Measurements from ENCODE around the gene CPT1C. TPM values are rescaled to one million over a fixed set of nuclear protein-coding genes. Genes with fewer than 3 reads are reported as not detected.

Gene CPT1C
- total and polyA plus RNA-seq, 2 donors, result 0.61 to 3.5 TPM

GRCh38 chr19:49758292-49758691 lies 67.4 kb downstream of the CPT1C start:
- DNase-seq (ENCODE audit: low read depth in 6 of 9, low spot score in 9 of 9), result no peak
- Histone ChIP-seq H3K4me1 (ENCODE audit: control insufficient read depth in 2 of 2, insufficient read depth in 2 of 2, low read length in 2 of 2) (peaks cover 0 to 15% of the 10 kb centered on the region in 2 donors), H3K4me3 (ENCODE audit: low read length in 2 of 2) (no peak overlapping the region), H3K36me3 (ENCODE audit: control insufficient read depth in 2 of 2, insufficient read depth in 2 of 2, low read length in 1 of 2) (no peaks in the 10 kb centered on the region), H3K27me3 (ENCODE audit: control insufficient read depth in 2 of 2, insufficient read depth in 1 of 2, low read length in 1 of 2) (no peaks in the 10 kb centered on the region), H3K27ac (ENCODE audit: low read depth in 1 of 2, low read length in 1 of 2) (no peak overlapping the region), H3K9me3 (ENCODE audit: control insufficient read depth in 2 of 2, insufficient read depth in 1 of 2, low read length in 1 of 2) (peaks cover 0 to 8% of the 10 kb centered on the region in 2 donors)
- 65% methylated on average over 7 of the region's 7 CpGs for WGBS

GRCh38 chr19:49761249-49761624 lies 70.3 kb downstream of the CPT1C start:
- H3K27ac ChIP-seq (ENCODE audit: low read depth in 1 of 2, low read length in 1 of 2), result peak overlapping the region in 1 of 2 donors; percentile 88

GRCh38 chr19:49761625-49762311 lies 70.9 kb downstream of the CPT1C start:
- no peaks in the 10 kb centered on the region for H3K36me3 ChIP-seq (ENCODE audit: control insufficient read depth in 2 of 2, insufficient read depth in 2 of 2, low read length in 1 of 2)
- peak overlapping the region; percentile 70 to 88 for H3K27ac ChIP-seq (ENCODE audit: low read depth in 1 of 2, low read length in 1 of 2)
- peak in 4 of 9 donors; percentile 17 to 53 (median 32) for DNase-seq (ENCODE audit: low read depth in 6 of 9, low spot score in 9 of 9)
- 75% methylated on average over 16 of the region's 16 CpGs for WGBS
- no peaks in the 10 kb centered on the region for H3K27me3 ChIP-seq (ENCODE audit: control insufficient read depth in 2 of 2, insufficient read depth in 1 of 2, low read length in 1 of 2)
- H3K4me3 ChIP-seq (ENCODE audit: low read length in 2 of 2), result peak overlapping the region; percentile 15 to 29
- H3K9me3 ChIP-seq (ENCODE audit: control insufficient read depth in 2 of 2, insufficient read depth in 1 of 2, low read length in 1 of 2), result no peaks in the 10 kb centered on the region
- H3K4me1 ChIP-seq (ENCODE audit: control insufficient read depth in 2 of 2, insufficient read depth in 2 of 2, low read length in 2 of 2), result peaks cover 6 to 25% of the 10 kb centered on the region in 2 donors

More at GRCh38 chr19:49761249-49761624, 70.3 kb downstream of the CPT1C start:
- Histone ChIP-seq H3K36me3 (ENCODE audit: control insufficient read depth in 2 of 2, insufficient read depth in 2 of 2, low read length in 1 of 2) (no peaks in the 10 kb centered on the region), H3K9me3 (ENCODE audit: control insufficient read depth in 2 of 2, insufficient read depth in 1 of 2, low read length in 1 of 2) (peaks cover 0 to under 1% of the 10 kb centered on the region in 2 donors), H3K4me1 (ENCODE audit: control insufficient read depth in 2 of 2, insufficient read depth in 2 of 2, low read length in 2 of 2) (peaks cover 6 to 25% of the 10 kb centered on the region in 2 donors), H3K4me3 (ENCODE audit: low read length in 2 of 2) (no peak overlapping the region), H3K27me3 (ENCODE audit: control insufficient read depth in 2 of 2, insufficient read depth in 1 of 2, low read length in 1 of 2) (no peaks in the 10 kb centered on the region)
- no peak for DNase-seq (ENCODE audit: low read depth in 6 of 9, low spot score in 9 of 9)
- 95% methylated on average over 1 of the region's 1 CpG for WGBS

- H3K4me3 ChIP-seq (ENCODE audit: low read length in 2 of 2), result no peak within 1 kb of the TSS
- H3K9me3 ChIP-seq (ENCODE audit: control insufficient read depth in 2 of 2, insufficient read depth in 1 of 2, low read length in 1 of 2), result no peaks in the 10 kb centered on the region
- peak within 1 kb of the TSS; percentile 70 to 88 for H3K27ac ChIP-seq (ENCODE audit: low read depth in 1 of 2, low read length in 1 of 2)
- DNase-seq (ENCODE audit: low read depth in 6 of 9, low spot score in 9 of 9), result no peak
- no peaks in the 10 kb centered on the region for H3K27me3 ChIP-seq (ENCODE audit: control insufficient read depth in 2 of 2, insufficient read depth in 1 of 2, low read length in 1 of 2)
- peaks cover 15 to 35% of the 10 kb centered on the region in 2 donors for H3K4me1 ChIP-seq (ENCODE audit: control insufficient read depth in 2 of 2, insufficient read depth in 2 of 2, low read length in 2 of 2)
- no peaks in the 10 kb centered on the region for H3K36me3 ChIP-seq (ENCODE audit: control insufficient read depth in 2 of 2, insufficient read depth in 2 of 2, low read length in 1 of 2)
- whole genome bisulfite sequencing, result 98% methylated on average over 6 of the region's 6 CpGs
Observed at GRCh38 chr19:49763230-49763629, 72.3 kb downstream of the CPT1C start, which contains the start of gene TSKS. TSKS (minus strand) TSS chr19:49763306; CDS start chr19:49763247, 59 bp downstream.

Other genes with a start within 250 kb of the CPT1C start
- under 0.01 TPM for gene SLC17A7, start 249.6 kb upstream of the CPT1C start, total RNA-seq
- gene SLC17A7, start 249.6 kb upstream of the CPT1C start, polyA plus RNA-seq, result 0.57 TPM
- gene PIH1D1, start 239.3 kb upstream of the CPT1C start, total RNA-seq, result 99.1 TPM
- gene PIH1D1, start 239.3 kb upstream of the CPT1C start, polyA plus RNA-seq, result 130 TPM
- gene ALDH16A1, start 237.9 kb upstream of the CPT1C start, total RNA-seq, result 28.5 TPM
- 51.6 TPM for gene ALDH16A1, start 237.9 kb upstream of the CPT1C start, polyA plus RNA-seq
- gene FLT3LG, start 216.9 kb upstream of the CPT1C start, total RNA-seq, result 22.3 TPM
- 32.1 TPM for gene FLT3LG, start 216.9 kb upstream of the CPT1C start, polyA plus RNA-seq
- 3,666 TPM for gene RPL13A, start 203.5 kb upstream of the CPT1C start, total RNA-seq
- gene RPL13A, start 203.5 kb upstream of the CPT1C start, polyA plus RNA-seq, result 4,231 TPM
- 3,463 TPM for gene RPS11, start 194.7 kb upstream of the CPT1C start, total RNA-seq
- 4,965 TPM for gene RPS11, start 194.7 kb upstream of the CPT1C start, polyA plus RNA-seq
- gene FCGRT, start 178.5 kb upstream of the CPT1C start, total RNA-seq, result 120 TPM
- 166 TPM for gene FCGRT, start 178.5 kb upstream of the CPT1C start, polyA plus RNA-seq
- gene RCN3, start 163.1 kb upstream of the CPT1C start, total RNA-seq, result 8.8 TPM
- gene RCN3, start 163.1 kb upstream of the CPT1C start, polyA plus RNA-seq, result 32.7 TPM
- gene NOSIP, start 110.6 kb upstream of the CPT1C start, total RNA-seq, result 137 TPM
- gene NOSIP, start 110.6 kb upstream of the CPT1C start, polyA plus RNA-seq, result 156 TPM
- 2.2 TPM for gene PRRG2, start 109.8 kb upstream of the CPT1C start, total RNA-seq
- 5.5 TPM for gene PRRG2, start 109.8 kb upstream of the CPT1C start, polyA plus RNA-seq
- 2.3 TPM for gene PRR12, start 99.9 kb upstream of the CPT1C start, total RNA-seq
- gene PRR12, start 99.9 kb upstream of the CPT1C start, polyA plus RNA-seq, result 10.2 TPM
- gene RRAS, start 51.0 kb upstream of the CPT1C start, total RNA-seq, result 12.7 TPM
- 60.9 TPM for gene RRAS, start 51.0 kb upstream of the CPT1C start, polyA plus RNA-seq
- gene SCAF1, start 48.9 kb upstream of the CPT1C start, total RNA-seq, result 3.2 TPM
- gene SCAF1, start 48.9 kb upstream of the CPT1C start, polyA plus RNA-seq, result 17.2 TPM
- 83.6 TPM for gene IRF3, start 25.3 kb upstream of the CPT1C start, total RNA-seq
- 259 TPM for gene IRF3, start 25.3 kb upstream of the CPT1C start, polyA plus RNA-seq
- 18.7 TPM for gene BCL2L12, start 25.2 kb upstream of the CPT1C start, total RNA-seq
- gene BCL2L12, start 25.2 kb upstream of the CPT1C start, polyA plus RNA-seq, result 27.1 TPM
- 173 TPM for gene PRMT1, start 13.8 kb upstream of the CPT1C start, total RNA-seq
- 101 TPM for gene PRMT1, start 13.8 kb upstream of the CPT1C start, polyA plus RNA-seq
- gene ADM5, start 1.5 kb upstream of the CPT1C start, total RNA-seq, result 0.47 TPM
- gene ADM5, start 1.5 kb upstream of the CPT1C start, polyA plus RNA-seq, result 5.5 TPM
- 2.6 TPM for gene TSKS, start 72.2 kb downstream of the CPT1C start, total RNA-seq
- gene TSKS, start 72.2 kb downstream of the CPT1C start, polyA plus RNA-seq, result 2.4 TPM
- 16.5 TPM for gene AP2A1, start 75.9 kb downstream of the CPT1C start, total RNA-seq
- 26.5 TPM for gene AP2A1, start 75.9 kb downstream of the CPT1C start, polyA plus RNA-seq
- gene FUZ, start 122.2 kb downstream of the CPT1C start, total RNA-seq, result 16.6 TPM
- 20.9 TPM for gene FUZ, start 122.2 kb downstream of the CPT1C start, polyA plus RNA-seq
- gene MED25, start 127.2 kb downstream of the CPT1C start, total RNA-seq, result 7.6 TPM
- 48.0 TPM for gene MED25, start 127.2 kb downstream of the CPT1C start, polyA plus RNA-seq
- 63.6 TPM for gene PTOV1, start 160.0 kb downstream of the CPT1C start, total RNA-seq
- gene PTOV1, start 160.0 kb downstream of the CPT1C start, polyA plus RNA-seq, result 125 TPM
- gene PNKP, start 176.5 kb downstream of the CPT1C start, total RNA-seq, result 28.4 TPM
- gene PNKP, start 176.5 kb downstream of the CPT1C start, polyA plus RNA-seq, result 85.3 TPM
- gene AKT1S1, start 186.2 kb downstream of the CPT1C start, total RNA-seq, result 4.4 TPM
- 27.9 TPM for gene AKT1S1, start 186.2 kb downstream of the CPT1C start, polyA plus RNA-seq
- 2.9 TPM for gene TBC1D17, start 186.6 kb downstream of the CPT1C start, total RNA-seq
- 69.7 TPM for gene TBC1D17, start 186.6 kb downstream of the CPT1C start, polyA plus RNA-seq
- 8.6 TPM for gene IL4I1, start 205.8 kb downstream of the CPT1C start, total RNA-seq
- gene IL4I1, start 205.8 kb downstream of the CPT1C start, polyA plus RNA-seq, result 11.5 TPM
- gene ATF5, start 238.1 kb downstream of the CPT1C start, total RNA-seq, result 16.0 TPM
- gene ATF5, start 238.1 kb downstream of the CPT1C start, polyA plus RNA-seq, result 53.9 TPM
- 46.7 TPM for gene NUP62, start 238.4 kb downstream of the CPT1C start, total RNA-seq
- gene NUP62, start 238.4 kb downstream of the CPT1C start, polyA plus RNA-seq, result 24.9 TPM